PC-3 (cell line): ENCODE measurements around the gene MAP3K5.

Experiments used
- CTCF ChIP-seq: fragments of 300-600 bp; sonication (generic); conservative IDR thresholded peaks from 2 replicates; pipeline ENCODE4 v1.5.1; 2017; ENCODE audit warnings: antibody characterized with exemption, low read depth, mild to moderate bottlenecking, low read length
- EZH2 ChIP-seq: fragments of 300-600 bp; sonication (generic); IDR thresholded peaks from one replicate; pipeline ENCODE4 v1.6.1; 2017; ENCODE audit warnings: antibody characterized with exemption, mild to moderate bottlenecking, low read length; ENCODE audit not compliant: unreplicated experiment
- EZH2phosphoT487 ChIP-seq: fragments of 300-600 bp; sonication (generic); IDR thresholded peaks from 2 replicates; pipeline ENCODE4 v1.6.1; 2018; ENCODE audit warnings: mild to moderate bottlenecking, antibody characterized with exemption, low read length, borderline replicate concordance

GRCh38 chr6:136532030-136532429, 260.2 kb downstream of the MAP3K5 start:
- no peak for TF ChIP-seq CTCF
- no peak for TF ChIP-seq EZH2phosphoT487
- TF ChIP-seq EZH2 = no peak
